HCT116 (cell line): ENCODE data around the gene ELK3. TPM values are rescaled to one million over a fixed set of nuclear protein-coding genes. Genes with fewer than 3 reads are reported as not detected.
A peak's percentile ranks its signal among the peaks of the same experiment; 100 is the strongest.

Experiments
- ATAC-seq: fragments of 200-7000 bp; cut with Tn5 transposase; 2 replicates; pipeline ENCODE4 v1.9.1; 2020; ENCODE audit warnings: mild to moderate bottlenecking, moderate library complexity
- BruUV-seq: library from RNA; stranded (reverse); fragments of 400-500 nt; replicated peaks from 2 replicates; lab custom pipeline; 2021; lab: Mats Ljungman, UMichigan
- CTCF ChIA-PET: fragments of 300-600 bp; sonication (Branson Sonifier 250); formaldehyde crosslinking; loops from one replicate; lab custom pipeline; 2021; ENCODE audit warnings: antibody characterized with exemption; lab: Charles Lee
- POLR2A ChIA-PET: fragments of 300-600, 350-600 bp; sonication (Branson Sonifier 250); formaldehyde crosslinking; loops from one replicate; lab custom pipeline; 2021; ENCODE audit warnings: antibody characterized with exemption; lab: Charles Lee
- RAD21 ChIA-PET, 2 experiments: fragments of 300-600 bp; sonication (Branson Sonifier 250); formaldehyde crosslinking; loops; one replicate each; lab custom pipeline; 2023; ENCODE audit warnings: low total read pairs in 2 of 2; ENCODE audit not compliant: uncharacterized antibody in 2 of 2, unreplicated experiment in 2 of 2, low non-redundant PET in 1 of 2; lab: Charles Lee
- DNase-seq: peaks from one replicate; pipeline ENCODE4 v3.0.0-alpha.2; 2010; ENCODE audit warnings: low read depth, low spot score
- H2AFZ ChIP-seq: fragments of 200-600 bp; shearing (Covaris generic), sonication (generic); 2 replicates; pipeline ENCODE4 v1.6.1; 2017; ENCODE audit warnings: low read depth, mixed run types, mixed read lengths, antibody characterized with exemption, low read length; ENCODE audit not compliant: poor library complexity, severe bottlenecking
- H3K27ac ChIP-seq: 2 replicates; pipeline ENCODE4 v1.5.1; 2012; ENCODE audit warnings: low read depth, low read length
- H3K27me3 ChIP-seq: fragments of 200-600 bp; sonication (generic); 2 replicates; pipeline ENCODE4 v1.6.1; 2016; ENCODE audit warnings: mixed run types, low read length, mixed read lengths; ENCODE audit not compliant: insufficient read depth
- H3K36me3 ChIP-seq, 2 experiments: fragments of 200-500 bp in 1 of 2; fragments of 200-600 bp in 1 of 2; sonication (Bioruptor generic) in 1 of 2; sonication (generic) in 1 of 2; 2 replicates each; pipeline versions ENCODE4 v1.5.1 to v1.6.1; 2014 to 2016; ENCODE audit warnings: low read length in 2 of 2, inconsistent platforms in 1 of 2, mixed read lengths in 1 of 2, mixed run types in 1 of 2; ENCODE audit not compliant: insufficient read depth in 2 of 2, control insufficient read depth in 1 of 2
- H3K4me1 ChIP-seq, 2 experiments: fragments of 200-600 bp in 1 of 2; sonication (generic) in 1 of 2; 2 replicates each; pipeline versions ENCODE4 v1.5.1 to v1.6.1; 2012 to 2017; ENCODE audit warnings: low read length in 2 of 2, inconsistent platforms in 1 of 2, mild to moderate bottlenecking in 1 of 2, mixed read lengths in 1 of 2, mixed run types in 1 of 2, moderate library complexity in 1 of 2; ENCODE audit not compliant: insufficient read depth in 2 of 2, control insufficient read depth in 1 of 2
- H3K4me2 ChIP-seq: fragments of 200-600 bp; sonication (generic); 2 replicates; pipeline ENCODE4 v1.6.1; 2017; ENCODE audit warnings: mixed run types, low read length, mixed read lengths
- H3K4me3 ChIP-seq, 2 experiments: fragments of 200-600 bp in 1 of 2; sonication (generic) in 1 of 2; replicated peaks in 1 of 2; 2 replicates each; pipeline ENCODE4 v1.5.1; 2011 to 2016; ENCODE audit warnings: low read length in 2 of 2, control low read depth in 1 of 2, low read depth in 1 of 2, mild to moderate bottlenecking in 1 of 2, mixed read lengths in 1 of 2, mixed run types in 1 of 2
- H3K79me2 ChIP-seq: fragments of 200-600 bp; sonication (generic); 2 replicates; pipeline ENCODE4 v1.6.1; 2017; ENCODE audit warnings: mild to moderate bottlenecking, mixed run types, low read length, moderate library complexity, mixed read lengths; ENCODE audit not compliant: insufficient read depth
- H3K9ac ChIP-seq: fragments of 200-600 bp; sonication (generic); 2 replicates; pipeline ENCODE4 v1.6.1; 2016; ENCODE audit warnings: low read length, mixed read lengths
- H3K9me2 ChIP-seq: fragments of 200-600 bp; sonication (generic), shearing (Covaris generic); 2 replicates; pipeline ENCODE4 v1.6.1; 2017; ENCODE audit warnings: mixed run types, mild to moderate bottlenecking, moderate library complexity; ENCODE audit not compliant: insufficient read depth
- H3K9me3 ChIP-seq, 2 experiments: fragments of 200-500 bp in 1 of 2; fragments of 200-600 bp in 1 of 2; sonication (Bioruptor generic) in 1 of 2; sonication (generic) in 1 of 2; 2 replicates each; pipeline ENCODE4 v1.6.1; 2014 to 2017; ENCODE audit warnings: low read length in 2 of 2, mixed read lengths in 2 of 2, inconsistent platforms in 1 of 2, low read depth in 1 of 2, mild to moderate bottlenecking in 1 of 2, mixed run types in 1 of 2, moderate library complexity in 1 of 2; ENCODE audit not compliant: control insufficient read depth in 1 of 2, insufficient read depth in 1 of 2
- H4K20me1 ChIP-seq: fragments of 200-600 bp; sonication (generic), shearing (Covaris generic); 2 replicates; pipeline ENCODE4 v1.6.1; 2017; ENCODE audit warnings: mixed run types, mild to moderate bottlenecking, moderate library complexity; ENCODE audit not compliant: insufficient read depth
- ATF3 ChIP-seq: IDR thresholded peaks from 2 replicates; pipeline ENCODE4 v1.6.1; 2012
- CBX3 ChIP-seq: IDR thresholded peaks from 2 replicates; pipeline ENCODE4 v1.6.1; 2012; ENCODE audit warnings: low read depth
- CEBPB ChIP-seq: IDR thresholded peaks from 2 replicates; pipeline ENCODE4 v1.6.1; 2012; ENCODE audit warnings: low read depth
- ELF1 ChIP-seq: IDR thresholded peaks from 2 replicates; pipeline ENCODE4 v1.6.1; 2012; ENCODE audit warnings: low read depth, borderline replicate concordance
- JUND ChIP-seq: IDR thresholded peaks from 2 replicates; pipeline ENCODE4 v1.6.1; 2012
- MAX ChIP-seq: IDR thresholded peaks from 2 replicates; pipeline ENCODE4 v1.6.1; 2012
- POLR2A ChIP-seq: IDR thresholded peaks from 2 replicates; pipeline ENCODE4 v1.7.0; 2011; ENCODE audit warnings: borderline replicate concordance; ENCODE audit not compliant: insufficient read depth, insufficient read length; ENCODE audit errors: extremely low read depth
- RAD21 ChIP-seq: IDR thresholded peaks from 2 replicates; pipeline ENCODE4 v1.6.1; 2012; ENCODE audit warnings: low read depth, mild to moderate bottlenecking
- REST ChIP-seq: IDR thresholded peaks from 2 replicates; pipeline ENCODE4 v1.6.1; 2012; ENCODE audit warnings: low read depth
- SIN3A ChIP-seq: IDR thresholded peaks from 2 replicates; pipeline ENCODE4 v1.6.1; 2012; ENCODE audit warnings: low read depth
- SP1 ChIP-seq: IDR thresholded peaks from 2 replicates; pipeline ENCODE4 v1.6.1; 2012; ENCODE audit warnings: low read depth
- SRF ChIP-seq: IDR thresholded peaks from 2 replicates; pipeline ENCODE4 v1.6.1; 2012; ENCODE audit warnings: low read depth
- YY1 ChIP-seq: IDR thresholded peaks from 2 replicates; pipeline ENCODE4 v1.6.1; 2011; ENCODE audit warnings: low read length, low read depth, moderate library complexity, mild to moderate bottlenecking; ENCODE audit not compliant: insufficient replicate concordance; ENCODE audit errors: extremely low read depth
- ZFX ChIP-seq: fragments of 450-650 bp; IDR thresholded peaks from 2 replicates; pipeline ENCODE4 v1.6.1; 2017
- intact Hi-C: fragments of 100-400 bp; cut with micrococcal nuclease; formaldehyde crosslinking; loops from 2 replicates; pipeline ENCODE4 v1.10.0; 2022
- total RNA-seq: library from RNA; stranded (reverse); gene quantifications from one replicate; pipeline ENCODE4 v1.2.1, GENCODE V29; 2021; ENCODE audit not compliant: unreplicated experiment

ELK3 gene
- total RNA-seq, 1 experiment from 2014 or later = 45.6 TPM

GRCh38 chr12:96193725-96194575 lies at the start of gene ELK3 (continued):
- no peak for TF ChIP-seq REST
- no peak for TF ChIP-seq JUND
- TF ChIP-seq MAX = peak; percentile 2; the same call in 1 of the 2 replicates
- TF ChIP-seq CEBPB = no peak
- TF ChIP-seq SP1 = no peak
- no peak for TF ChIP-seq ATF3

GRCh38 chr12:96146747-96147146 lies 47.4 kb upstream of the ELK3 start:
- no peaks in the 10 kb centered on the region for H3K27me3 ChIP-seq
- H3K79me2 ChIP-seq = no peaks in the 10 kb centered on the region
- ChIA-PET POLR2A (no interaction called here), CTCF (no interaction called here), RAD21 (no interaction called here)
- no peak overlapping the region for H3K27ac ChIP-seq
- no peaks in the 10 kb centered on the region for H3K9me2 ChIP-seq
- no peaks in the 10 kb centered on the region for H3K4me1 ChIP-seq
- H3K4me2 ChIP-seq = no peak overlapping the region
- intact Hi-C loops = no loop called here
- no peaks in the 10 kb centered on the region for H3K36me3 ChIP-seq
- H3K9me3 ChIP-seq = no peaks in the 10 kb centered on the region
- DNase-seq (no peak), ATAC-seq (no peak)
- H3K4me3 ChIP-seq = no peak overlapping the region
- H3K9ac ChIP-seq = no peak overlapping the region
- no peak overlapping the region for H2AFZ ChIP-seq
- H4K20me1 ChIP-seq = no peaks in the 10 kb centered on the region
- no TSS peak for BruUV-seq
- no peak for TF ChIP-seq POLR2A
- no peak for TF ChIP-seq YY1
- TF ChIP-seq ZFX = no peak
- no peak for TF ChIP-seq CBX3
- TF ChIP-seq SRF = no peak
- TF ChIP-seq REST = no peak
- TF ChIP-seq RAD21 = no peak
- no peak for TF ChIP-seq SIN3A
- no peak for TF ChIP-seq MAX
- TF ChIP-seq ELF1 = no peak
- no peak for TF ChIP-seq JUND
- no peak for TF ChIP-seq ATF3
- TF ChIP-seq SP1 = no peak
